Mesenchymal stem cell (in vitro differentiated cells and primary cell): ENCODE results near the gene DNAJB4.

Experiments used
- DNase-seq: peaks from one replicate; pipeline ENCODE4 v3.0.0-alpha.2; 2013
- H2AFZ ChIP-seq: one replicate; pipeline ENCODE4 v1.6.1; 2013; ENCODE audit warnings: low read depth, mild to moderate bottlenecking, control low read depth, inconsistent platforms, low read length, moderate library complexity
- H2AK5ac ChIP-seq: 2 replicates; pipeline ENCODE4 v1.6.1; 2013; ENCODE audit warnings: low read length, moderate library complexity, mild to moderate bottlenecking, inconsistent platforms; ENCODE audit not compliant: severe bottlenecking
- H2BK120ac ChIP-seq: one replicate; pipeline ENCODE4 v1.6.1; 2013; ENCODE audit warnings: low read depth, mild to moderate bottlenecking, inconsistent platforms, low read length, moderate library complexity
- H2BK12ac ChIP-seq, 2 experiments: one replicate each; pipeline ENCODE4 v1.6.1; 2013; ENCODE audit warnings: inconsistent platforms in 2 of 2, low read length in 2 of 2, mild to moderate bottlenecking in 2 of 2, moderate library complexity in 2 of 2, control low read depth in 1 of 2
- H2BK15ac ChIP-seq: one replicate; pipeline ENCODE4 v1.6.1; 2013; ENCODE audit warnings: mild to moderate bottlenecking, low read depth, inconsistent platforms; ENCODE audit not compliant: poor library complexity, severe bottlenecking
- H2BK5ac ChIP-seq: 2 replicates; pipeline ENCODE4 v1.6.1; 2013; ENCODE audit warnings: low read depth, mild to moderate bottlenecking, low read length, control low read depth, inconsistent platforms; ENCODE audit not compliant: poor library complexity, severe bottlenecking
- H3K14ac ChIP-seq, 2 experiments: one replicate each; pipeline ENCODE4 v1.6.1; 2013; ENCODE audit warnings: inconsistent platforms in 2 of 2, low read length in 2 of 2, control low read depth in 1 of 2, mild to moderate bottlenecking in 1 of 2, moderate library complexity in 1 of 2
- H3K18ac ChIP-seq, 2 experiments: one replicate each; pipeline ENCODE4 v1.6.1; 2013; ENCODE audit warnings: inconsistent platforms in 2 of 2, low read length in 2 of 2, control low read depth in 1 of 2, low read depth in 1 of 2, mild to moderate bottlenecking in 1 of 2
- H3K23ac ChIP-seq, 2 experiments: one replicate each; pipeline ENCODE4 v1.6.1; 2013; ENCODE audit warnings: inconsistent platforms in 2 of 2, low read length in 2 of 2, mild to moderate bottlenecking in 2 of 2, moderate library complexity in 2 of 2, control low read depth in 1 of 2
- H3K27ac ChIP-seq: 2 replicates; pipeline ENCODE4 v1.5.1; 2013; ENCODE audit warnings: mild to moderate bottlenecking, moderate library complexity, low read length, control low read depth, inconsistent platforms; ENCODE audit not compliant: poor library complexity, severe bottlenecking
- H3K27me3 ChIP-seq, 2 experiments: 2 replicates each; pipeline versions ENCODE4 v1.6.1 to v1.7.0; 2013; ENCODE audit warnings: low read length in 2 of 2, mild to moderate bottlenecking in 2 of 2, moderate library complexity in 2 of 2, control low read depth in 1 of 2, inconsistent platforms in 1 of 2; ENCODE audit not compliant: control insufficient read depth in 1 of 2, insufficient read depth in 1 of 2
- H3K36me3 ChIP-seq, 2 experiments: 2 replicates each; pipeline versions ENCODE4 v1.6.1 to v1.7.0; 2013; ENCODE audit warnings: low read length in 2 of 2, control low read depth in 1 of 2, inconsistent platforms in 1 of 2, low read depth in 1 of 2, mild to moderate bottlenecking in 1 of 2; ENCODE audit not compliant: insufficient read depth in 2 of 2, control insufficient read depth in 1 of 2
- H3K4ac ChIP-seq, 2 experiments: one replicate each; pipeline ENCODE4 v1.6.1; 2013; ENCODE audit warnings: inconsistent platforms in 2 of 2, low read length in 2 of 2, mild to moderate bottlenecking in 2 of 2, moderate library complexity in 2 of 2, control low read depth in 1 of 2, low read depth in 1 of 2
- H3K4me1 ChIP-seq: 2 replicates; pipeline ENCODE4 v1.6.1; 2013; ENCODE audit warnings: low read depth, low read length, control low read depth; ENCODE audit not compliant: control insufficient read depth, insufficient read depth
- H3K4me2 ChIP-seq: 2 replicates; pipeline ENCODE4 v1.6.1; 2013; ENCODE audit warnings: low read length, mild to moderate bottlenecking, inconsistent platforms; ENCODE audit not compliant: poor library complexity, severe bottlenecking
- H3K4me3 ChIP-seq, 2 experiments: 2 replicates each; pipeline versions ENCODE4 v1.5.1 to v1.7.0; 2013; ENCODE audit warnings: low read length in 2 of 2, mild to moderate bottlenecking in 2 of 2, control low read depth in 1 of 2, low read depth in 1 of 2; ENCODE audit not compliant: insufficient read depth in 1 of 2
- H3K79me1 ChIP-seq: replicated peaks from 2 replicates; pipeline ENCODE4 v1.6.1; 2013; ENCODE audit warnings: mild to moderate bottlenecking, control low read depth, low read length, inconsistent platforms; ENCODE audit not compliant: poor library complexity, severe bottlenecking
- H3K9ac ChIP-seq: 2 replicates; pipeline ENCODE4 v1.7.0; 2013; ENCODE audit warnings: mild to moderate bottlenecking, low read length, moderate library complexity
- H3K9me3 ChIP-seq: 2 replicates; pipeline ENCODE4 v1.7.0; 2013; ENCODE audit warnings: mild to moderate bottlenecking, low read length; ENCODE audit not compliant: control insufficient read depth
- H4K8ac ChIP-seq: one replicate; pipeline ENCODE4 v1.6.1; 2013; ENCODE audit warnings: inconsistent platforms, mild to moderate bottlenecking, low read length, moderate library complexity
- H4K91ac ChIP-seq: one replicate; pipeline ENCODE4 v1.6.1; 2013; ENCODE audit warnings: mild to moderate bottlenecking, low read length, inconsistent platforms
- WGBS: methylation state at CpG from one replicate; pipeline ENCODE4 v1.1.7; 2013; ENCODE audit warnings: mixed read lengths; 5-methylcytosine and 5-hydroxymethylcytosine counted together

Gene DNAJB4

GRCh38 chr1:77987919-77988318 lies 16.8 kb upstream of the DNAJB4 start:
- Histone ChIP-seq H3K14ac (no peak overlapping the region), H3K4me1 (peaks cover 2% of the 10 kb centered on the region)
- DNase-seq: no peak

GRCh38 chr1:77989744-77990143 lies 15.0 kb upstream of the DNAJB4 start:
- WGBS: 100% methylated on average over 1 of the region's 2 CpGs

More at GRCh38 chr1:77987919-77988318, 16.8 kb upstream of the DNAJB4 start:
- Histone ChIP-seq H3K27me3 (no peaks in the 10 kb centered on the region), H3K36me3 (peaks cover 0 to 32% of the 10 kb centered on the region in 2 experiments), H3K23ac (no peak overlapping the region), H2BK15ac (no peak overlapping the region), H3K79me1 (peaks cover 11% of the 10 kb centered on the region), H3K9ac (no peak overlapping the region), H2BK5ac (no peak overlapping the region), H4K91ac (no peak overlapping the region), H2BK12ac (no peak overlapping the region), H3K27ac (no peak overlapping the region), H4K8ac (no peak overlapping the region), H3K4me2 (no peak overlapping the region), H2AFZ (no peak overlapping the region), H2BK120ac (no peak overlapping the region), H3K18ac (no peak overlapping the region), H3K4ac (no peak overlapping the region), H2AK5ac (no peak overlapping the region), H3K9me3 (no peaks in the 10 kb centered on the region), H3K4me3 (no peak overlapping the region)
- WGBS: 93% methylated on average over 2 of the region's 2 CpGs

GRCh38 chr1:77990629-77991204 lies 14.0 kb upstream of the DNAJB4 start:
- H3K4ac ChIP-seq: no peak overlapping the region
- H3K9me3 ChIP-seq: no peaks in the 10 kb centered on the region
- no peak overlapping the region for H3K9ac ChIP-seq
- H2BK5ac ChIP-seq: no peak overlapping the region
- H4K8ac ChIP-seq: no peak overlapping the region
- no peak overlapping the region for H2AFZ ChIP-seq
- no peak overlapping the region for H3K27ac ChIP-seq
- no peak overlapping the region for H3K4me3 ChIP-seq
- DNase-seq: no peak
- H3K4me2 ChIP-seq: no peak overlapping the region
- H3K36me3 ChIP-seq: peaks cover 0 to 42% of the 10 kb centered on the region in 2 experiments
- no peak overlapping the region for H4K91ac ChIP-seq
- 92% methylated on average over 2 of the region's 3 CpGs for WGBS
- H3K79me1 ChIP-seq: peaks cover 19% of the 10 kb centered on the region
- H3K14ac ChIP-seq: no peak overlapping the region
- no peaks in the 10 kb centered on the region for H3K27me3 ChIP-seq
- H3K23ac ChIP-seq: no peak overlapping the region
- no peak overlapping the region for H2BK120ac ChIP-seq
- no peak overlapping the region for H2BK12ac ChIP-seq
- H2AK5ac ChIP-seq: no peak overlapping the region
- peaks cover 2% of the 10 kb centered on the region for H3K4me1 ChIP-seq
- no peak overlapping the region for H2BK15ac ChIP-seq
- no peak overlapping the region for H3K18ac ChIP-seq

More at GRCh38 chr1:77989744-77990143, 15.0 kb upstream of the DNAJB4 start:
- Histone ChIP-seq H3K4me2 (no peak overlapping the region), H2BK12ac (no peak overlapping the region), H3K27ac (no peak overlapping the region), H3K9me3 (no peaks in the 10 kb centered on the region), H3K27me3 (no peaks in the 10 kb centered on the region), H3K36me3 (peaks cover 0 to 40% of the 10 kb centered on the region in 2 experiments), H3K18ac (no peak overlapping the region), H2BK120ac (no peak overlapping the region), H3K79me1 (peaks cover 16% of the 10 kb centered on the region), H3K23ac (no peak overlapping the region), H2AFZ (no peak overlapping the region), H2BK5ac (no peak overlapping the region), H3K4ac (no peak overlapping the region), H4K91ac (no peak overlapping the region), H2AK5ac (no peak overlapping the region), H4K8ac (no peak overlapping the region), H3K4me3 (no peak overlapping the region), H3K14ac (no peak overlapping the region), H3K9ac (no peak overlapping the region), H3K4me1 (peaks cover 2% of the 10 kb centered on the region), H2BK15ac (no peak overlapping the region)
- no peak for DNase-seq

- no peak overlapping the region for H2BK120ac ChIP-seq
- no peak overlapping the region for H4K91ac ChIP-seq
- H3K27ac ChIP-seq: no peak overlapping the region
- no peak overlapping the region for H3K4me3 ChIP-seq
- no peak for DNase-seq
- H3K14ac ChIP-seq: no peak overlapping the region
- H3K18ac ChIP-seq: no peak overlapping the region
- peaks cover under 1 to 50% of the 10 kb centered on the region in 2 experiments for H3K36me3 ChIP-seq
- H2BK12ac ChIP-seq: no peak overlapping the region
- H2BK5ac ChIP-seq: no peak overlapping the region
- no peaks in the 10 kb centered on the region for H3K9me3 ChIP-seq
- peaks cover 22% of the 10 kb centered on the region for H3K79me1 ChIP-seq
- no peak overlapping the region for H3K23ac ChIP-seq
- H3K4me1 ChIP-seq: peaks cover 2% of the 10 kb centered on the region
- no peak overlapping the region for H2BK15ac ChIP-seq
- no peak overlapping the region for H4K8ac ChIP-seq
- H3K4ac ChIP-seq: no peak overlapping the region
- no peak overlapping the region for H3K9ac ChIP-seq
- no peak overlapping the region for H2AFZ ChIP-seq
- H3K27me3 ChIP-seq: no peaks in the 10 kb centered on the region
- no peak overlapping the region for H2AK5ac ChIP-seq
- H3K4me2 ChIP-seq: no peak overlapping the region
Observed at GRCh38 chr1:77991638-77992037, 13.1 kb upstream of the DNAJB4 start.
